ENCODE results near the gene CENPB. TPM values are rescaled to one million over a fixed set of nuclear protein-coding genes. Genes with fewer than 3 reads are reported as not detected.

CENPB gene
- total and polyA plus RNA-seq, 10 of the 15 experiments (the other 5 are each of a cell fraction or from before 2014, with no cell fraction given) = 0.16 to 71.2 (median 14.0) TPM

DNA sequence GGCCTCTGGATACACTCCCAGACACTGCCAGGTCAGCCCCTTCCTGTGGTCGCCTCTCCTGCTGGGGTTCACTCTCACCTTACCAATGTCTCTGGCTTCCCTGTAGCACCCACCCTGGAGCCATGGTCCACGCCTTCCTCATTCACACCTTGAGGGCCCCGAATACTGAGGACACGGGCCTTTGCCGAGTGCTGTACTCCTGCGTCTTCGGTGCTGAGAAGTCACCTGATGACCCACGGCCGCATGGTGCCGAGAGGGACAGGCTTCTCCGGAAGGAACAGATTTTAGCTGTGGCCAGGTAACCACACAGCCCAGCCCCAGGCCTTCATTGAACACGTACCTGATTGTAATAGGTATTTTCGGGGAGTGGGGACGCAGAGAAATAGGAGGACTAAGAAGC is 35.5 kb upstream of the CENPB start (continued):
- TF ChIP-seq, protein P1, sequence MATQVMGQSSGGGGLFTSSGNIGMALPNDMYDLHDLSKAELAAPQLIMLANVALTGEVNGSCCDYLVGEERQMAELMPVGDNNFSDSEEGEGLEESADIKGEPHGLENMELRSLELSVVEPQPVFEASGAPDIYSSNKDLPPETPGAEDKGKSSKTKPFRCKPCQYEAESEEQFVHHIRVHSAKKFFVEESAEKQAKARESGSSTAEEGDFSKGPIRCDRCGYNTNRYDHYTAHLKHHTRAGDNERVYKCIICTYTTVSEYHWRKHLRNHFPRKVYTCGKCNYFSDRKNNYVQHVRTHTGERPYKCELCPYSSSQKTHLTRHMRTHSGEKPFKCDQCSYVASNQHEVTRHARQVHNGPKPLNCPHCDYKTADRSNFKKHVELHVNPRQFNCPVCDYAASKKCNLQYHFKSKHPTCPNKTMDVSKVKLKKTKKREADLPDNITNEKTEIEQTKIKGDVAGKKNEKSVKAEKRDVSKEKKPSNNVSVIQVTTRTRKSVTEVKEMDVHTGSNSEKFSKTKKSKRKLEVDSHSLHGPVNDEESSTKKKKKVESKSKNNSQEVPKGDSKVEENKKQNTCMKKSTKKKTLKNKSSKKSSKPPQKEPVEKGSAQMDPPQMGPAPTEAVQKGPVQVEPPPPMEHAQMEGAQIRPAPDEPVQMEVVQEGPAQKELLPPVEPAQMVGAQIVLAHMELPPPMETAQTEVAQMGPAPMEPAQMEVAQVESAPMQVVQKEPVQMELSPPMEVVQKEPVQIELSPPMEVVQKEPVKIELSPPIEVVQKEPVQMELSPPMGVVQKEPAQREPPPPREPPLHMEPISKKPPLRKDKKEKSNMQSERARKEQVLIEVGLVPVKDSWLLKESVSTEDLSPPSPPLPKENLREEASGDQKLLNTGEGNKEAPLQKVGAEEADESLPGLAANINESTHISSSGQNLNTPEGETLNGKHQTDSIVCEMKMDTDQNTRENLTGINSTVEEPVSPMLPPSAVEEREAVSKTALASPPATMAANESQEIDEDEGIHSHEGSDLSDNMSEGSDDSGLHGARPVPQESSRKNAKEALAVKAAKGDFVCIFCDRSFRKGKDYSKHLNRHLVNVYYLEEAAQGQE (IDR thresholded peaks at IDR 0.05; ENCODE audit: low read depth, low read length) = no peak
- no peak for TF ChIP-seq RUNX3 (IDR thresholded peaks at IDR 0.05; ENCODE audit: low read length)
- TF ChIP-seq FOXK2 (IDR thresholded peaks at IDR 0.05) = no peak
- TF ChIP-seq SMAD1 (IDR thresholded peaks at IDR 0.05; ENCODE audit: low read depth, partially characterized antibody) = no peak
- no peak for TF ChIP-seq NFYB (IDR thresholded peaks at IDR 0.05; ENCODE audit: insufficient read depth, low read depth, low read length)
- TF ChIP-seq YBX1 (IDR thresholded peaks at IDR 0.05) = no peak
- no peak for TF ChIP-seq SUPT20H (IDR thresholded peaks at IDR 0.05; ENCODE audit: borderline replicate concordance, control insufficient read depth, low read depth, low read length)
- TF ChIP-seq HCFC1 (IDR thresholded peaks at IDR 0.05; ENCODE audit: low read length) = no peak
- no peak for TF ChIP-seq MTA2 (IDR thresholded peaks at IDR 0.05; ENCODE audit: low read depth)
